ENCODE measurements around the gene ARID5B. TPM values are rescaled to one million over a fixed set of nuclear protein-coding genes. Genes with fewer than 3 reads are reported as not detected.

ARID5B gene
- total and polyA plus RNA-seq, 2 donors (not counting 1 experiment from before 2014, with no cell fraction given) = 22.4 to 237 TPM

DNA sequence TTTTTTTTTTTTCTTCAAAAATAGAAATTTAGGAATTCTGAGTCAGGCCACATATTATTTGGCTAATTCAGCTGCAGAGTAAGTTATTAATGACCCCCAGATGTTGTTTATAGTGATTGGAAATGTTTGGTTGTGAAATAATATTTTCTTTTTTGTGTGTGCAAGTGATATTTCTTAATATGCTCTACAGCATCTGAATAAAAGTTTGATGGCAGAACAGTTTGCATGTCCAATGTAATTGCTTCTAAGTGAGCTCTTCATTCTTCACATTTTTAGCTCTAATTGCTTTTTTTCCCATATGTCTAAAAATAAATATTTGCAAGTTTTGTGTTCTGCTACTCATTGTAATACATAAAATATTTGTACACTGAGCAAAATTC, 116.0 kb downstream of the ARID5B start:
- peak overlapping the region; percentile 93 for H3K27ac Mint-ChIP-seq
- H3K4me3 Mint-ChIP-seq = peak overlapping the region; percentile 76
- ChIA-PET POLR2A (interaction anchor here (0.5 to 5.8 kb wide), 8 partner anchors 17 to 118 kb away, joined by 3 to 34 read pairs (median 6); partner anchors contain the start of gene ARID5B), CTCF (interaction anchor here (0.7 to 7.5 kb wide), 3 partner anchors 21 to 267 kb away, joined by 3 to 48 read pairs (median 17); partner anchors contain the start of gene ARID5B)
- no peak for TF ChIP-seq EZH2 (IDR thresholded peaks at IDR 0.05; ENCODE audit: borderline replicate concordance, insufficient read depth, low read depth, low read length, poor library complexity, severe bottlenecking)
- TF ChIP-seq, protein P1, sequence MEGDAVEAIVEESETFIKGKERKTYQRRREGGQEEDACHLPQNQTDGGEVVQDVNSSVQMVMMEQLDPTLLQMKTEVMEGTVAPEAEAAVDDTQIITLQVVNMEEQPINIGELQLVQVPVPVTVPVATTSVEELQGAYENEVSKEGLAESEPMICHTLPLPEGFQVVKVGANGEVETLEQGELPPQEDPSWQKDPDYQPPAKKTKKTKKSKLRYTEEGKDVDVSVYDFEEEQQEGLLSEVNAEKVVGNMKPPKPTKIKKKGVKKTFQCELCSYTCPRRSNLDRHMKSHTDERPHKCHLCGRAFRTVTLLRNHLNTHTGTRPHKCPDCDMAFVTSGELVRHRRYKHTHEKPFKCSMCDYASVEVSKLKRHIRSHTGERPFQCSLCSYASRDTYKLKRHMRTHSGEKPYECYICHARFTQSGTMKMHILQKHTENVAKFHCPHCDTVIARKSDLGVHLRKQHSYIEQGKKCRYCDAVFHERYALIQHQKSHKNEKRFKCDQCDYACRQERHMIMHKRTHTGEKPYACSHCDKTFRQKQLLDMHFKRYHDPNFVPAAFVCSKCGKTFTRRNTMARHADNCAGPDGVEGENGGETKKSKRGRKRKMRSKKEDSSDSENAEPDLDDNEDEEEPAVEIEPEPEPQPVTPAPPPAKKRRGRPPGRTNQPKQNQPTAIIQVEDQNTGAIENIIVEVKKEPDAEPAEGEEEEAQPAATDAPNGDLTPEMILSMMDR (IDR thresholded peaks at IDR 0.05) = no peak
- Histone ChIP-seq H3K9me3 (ENCODE audit: control extremely low read depth in 1 of 3, control insufficient read depth in 2 of 3, insufficient read depth in 1 of 3, low read length in 2 of 3) (no peaks in the 10 kb centered on the region), H3K36me3 (replicated peaks in 1 of 2; ENCODE audit: control extremely low read depth in 1 of 2, control insufficient read depth in 1 of 2, extremely low read depth in 1 of 2, insufficient read depth in 2 of 2, low read length in 1 of 2) (peaks cover 0 to 31% of the 10 kb centered on the region in 2 experiments), H3K79me2 (ENCODE audit: control insufficient read depth, insufficient read depth, low read length) (peaks cover 96% of the 10 kb centered on the region), H4K20me1 (ENCODE audit: control insufficient read depth, insufficient read depth, low read length, poor library complexity, severe bottlenecking) (no peaks in the 10 kb centered on the region), H3K4me3 (ENCODE audit: control extremely low read depth in 1 of 5, extremely low read depth in 1 of 5, insufficient read depth in 1 of 5, low read depth in 2 of 5, low read length in 4 of 5) (peak overlapping the region in 1 of 5 experiments; percentile 50), H3K4me2 (replicated peaks; ENCODE audit: low read depth, low read length, poor library complexity, severe bottlenecking) (peak overlapping the region; percentile 66), H3K4me1 (ENCODE audit: control insufficient read depth in 2 of 2, insufficient read depth in 2 of 2, low read length in 2 of 2) (peaks cover 75 to 76% of the 10 kb centered on the region in 2 donors), H3K9ac (ENCODE audit: low read length) (peak overlapping the region; percentile 64), H2AFZ (ENCODE audit: insufficient read depth, low read depth, low read length, poor library complexity, severe bottlenecking) (no peak overlapping the region), H3K27ac (ENCODE audit: low read length in 2 of 2) (peak overlapping the region; percentile 94 to 98), H3K27me3 (replicated peaks in 1 of 4; ENCODE audit: control extremely low read depth in 1 of 4, control insufficient read depth in 3 of 4, insufficient read depth in 4 of 4, low read length in 3 of 4) (no peaks in the 10 kb centered on the region)
- ATAC-seq (ENCODE audit: low read depth) (peak; percentile 3), DNase-seq (no peak)
- H3K4me1 Mint-ChIP-seq = peaks cover 80% of the 10 kb centered on the region
- no peaks in the 10 kb centered on the region for H3K9me3 Mint-ChIP-seq (ENCODE audit: insufficient read depth)
- intact Hi-C loops (cut with micrococcal nuclease) = loop anchor here (1.0 to 2.0 kb wide), 4 partner anchors 17 to 117 kb away; no protein-coding TSS in a partner anchor
- H3K27me3 Mint-ChIP-seq = no peaks in the 10 kb centered on the region

DNA sequence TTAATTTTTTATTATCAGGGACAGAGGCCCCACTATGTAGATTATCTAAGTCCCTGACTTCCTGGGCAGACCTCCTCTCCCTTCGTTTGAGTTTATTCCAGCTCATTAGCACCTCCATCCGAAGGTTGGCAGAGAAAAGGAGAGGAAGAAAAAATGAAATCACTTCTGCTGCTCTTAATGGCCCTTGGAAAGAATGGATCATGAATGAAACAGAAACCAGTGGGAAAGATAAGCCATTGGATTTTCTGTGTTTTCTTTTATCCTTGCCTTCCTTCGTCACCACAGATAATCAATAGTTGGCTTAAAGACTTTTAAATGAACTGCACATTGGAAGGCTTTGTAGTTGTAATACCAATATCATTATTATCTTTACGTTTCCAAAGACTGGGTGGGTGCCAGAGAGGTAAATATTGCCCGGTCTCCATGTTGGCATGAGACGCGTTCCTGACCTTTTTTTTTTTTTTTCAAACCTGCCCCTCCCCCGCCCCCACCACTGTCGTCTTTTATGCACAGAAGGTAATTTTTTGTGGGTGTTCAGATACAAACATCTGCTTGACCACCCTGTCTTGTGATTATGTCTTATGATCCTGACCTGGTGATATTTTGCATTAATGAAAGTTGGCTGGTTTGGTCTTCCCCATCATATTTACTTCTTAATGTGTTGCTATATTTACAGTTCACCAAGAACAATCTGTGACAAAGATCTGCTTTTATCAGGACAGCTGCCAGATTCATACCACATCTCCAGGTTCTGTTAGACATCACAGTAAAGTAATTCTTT, 116.8 kb downstream of the ARID5B start:
- peak overlapping the region; percentile 37 for H3K9ac ChIP-seq (ENCODE audit: low read length)
- TF ChIP-seq, protein P1 (IDR thresholded peaks at IDR 0.05) = no peak
- TF ChIP-seq EZH2 (IDR thresholded peaks at IDR 0.05; ENCODE audit: borderline replicate concordance, insufficient read depth, low read depth, low read length, poor library complexity, severe bottlenecking) = no peak
- Mint-ChIP-seq H3K27me3 (no peaks in the 10 kb centered on the region), H3K4me3 (peak overlapping the region; percentile 47), H3K9me3 (ENCODE audit: insufficient read depth) (peaks cover 1% of the 10 kb centered on the region), H3K4me1 (peaks cover 89% of the 10 kb centered on the region), H3K27ac (peak overlapping the region; percentile 94)
- no CpG with 5 or more reads among the region's 9 CpGs for WGBS (ENCODE audit: insufficient coverage)
- ChIA-PET CTCF (interaction anchor here (1.4 to 12.2 kb wide), 5 partner anchors 10 to 121 kb away, joined by 3 to 131 read pairs (median 17); partner anchors contain the start of gene ARID5B), POLR2A (interaction anchor here (0.5 to 5.8 kb wide), 8 partner anchors 14 to 119 kb away, joined by 3 to 34 read pairs (median 4); partner anchors contain the start of gene ARID5B)
- peaks cover 100% of the 10 kb centered on the region for H3K79me2 ChIP-seq (ENCODE audit: control insufficient read depth, insufficient read depth, low read length)
- peaks cover 82 to 85% of the 10 kb centered on the region in 2 donors for H3K4me1 ChIP-seq (ENCODE audit: control insufficient read depth in 2 of 2, insufficient read depth in 2 of 2, low read length in 2 of 2)
- peaks cover 0 to 4% (median 0%) of the 10 kb centered on the region in 3 donors for H3K9me3 ChIP-seq (ENCODE audit: control extremely low read depth in 1 of 3, control insufficient read depth in 2 of 3, insufficient read depth in 1 of 3, low read length in 2 of 3)
- no peaks in the 10 kb centered on the region for H3K27me3 ChIP-seq (replicated peaks in 1 of 4; ENCODE audit: control extremely low read depth in 1 of 4, control insufficient read depth in 3 of 4, insufficient read depth in 4 of 4, low read length in 3 of 4)
- no peak overlapping the region for H2AFZ ChIP-seq (ENCODE audit: insufficient read depth, low read depth, low read length, poor library complexity, severe bottlenecking)
- peak overlapping the region; percentile 94 to 98 for H3K27ac ChIP-seq (ENCODE audit: low read length in 2 of 2)
- H3K36me3 ChIP-seq (replicated peaks in 1 of 2; ENCODE audit: control extremely low read depth in 1 of 2, control insufficient read depth in 1 of 2, extremely low read depth in 1 of 2, insufficient read depth in 2 of 2, low read length in 1 of 2) = peaks cover 0 to 27% of the 10 kb centered on the region in 2 experiments
- peak overlapping the region; percentile 66 for H3K4me2 ChIP-seq (replicated peaks; ENCODE audit: low read depth, low read length, poor library complexity, severe bottlenecking)
- DNase-seq = peak; percentile 75
- peak; percentile 2 for ATAC-seq (ENCODE audit: low read depth)
- intact Hi-C loops (cut with micrococcal nuclease) = no loop called here
- no peaks in the 10 kb centered on the region for H4K20me1 ChIP-seq (ENCODE audit: control insufficient read depth, insufficient read depth, low read length, poor library complexity, severe bottlenecking)
- H3K4me3 ChIP-seq (ENCODE audit: control extremely low read depth in 1 of 5, extremely low read depth in 1 of 5, insufficient read depth in 1 of 5, low read depth in 2 of 5, low read length in 4 of 5) = peak overlapping the region in 1 of 5 experiments; percentile 50

Data from B cell (primary cell).